IMR-90 (cell line): ENCODE results near the gene LILRB2. TPM values are rescaled to one million over a fixed set of nuclear protein-coding genes. Genes with fewer than 3 reads are reported as not detected.

Experiments used
- ATAC-seq: fragments of 200-7000 bp; cut with Tn5 transposase; 2 replicates; pipeline ENCODE4 v1.9.1; 2020; ENCODE audit warnings: low read depth, mild to moderate bottlenecking, moderate library complexity
- BruUV-seq: library from RNA; stranded (reverse); fragments of 400-500 nt; replicated peaks from 2 replicates; lab custom pipeline; 2021; lab: Mats Ljungman, UMichigan
- CTCF ChIA-PET: fragments of 300-600 bp; formaldehyde crosslinking; extraction: SDS; loops from one replicate; lab custom pipeline; 2021; ENCODE audit warnings: antibody characterized with exemption; lab: Yijun Ruan, JAX
- POLR2A ChIA-PET: fragments of 300-600 bp; sonication (Branson Sonifier 250); formaldehyde crosslinking; loops from one replicate; lab custom pipeline; 2022; ENCODE audit warnings: antibody characterized with exemption; ENCODE audit not compliant: unreplicated experiment; lab: Charles Lee
- DNase-seq: peaks from one replicate; pipeline ENCODE4 v3.0.0; 2013
- H2AFZ ChIP-seq: replicated peaks from 2 replicates; pipeline ENCODE3; 2013; ENCODE audit warnings: low read length, mild to moderate bottlenecking; ENCODE audit not compliant: poor library complexity
- H2AK5ac ChIP-seq: 2 replicates; pipeline ENCODE4 v1.6.1; 2013; ENCODE audit warnings: low read depth, low read length, inconsistent platforms
- H2AK9ac ChIP-seq: replicated peaks from 2 replicates; pipeline ENCODE3; 2013; ENCODE audit warnings: mild to moderate bottlenecking, low read depth, low read length, moderate library complexity; ENCODE audit not compliant: poor library complexity
- H2BK120ac ChIP-seq: 2 replicates; pipeline ENCODE4 v1.6.1; 2013; ENCODE audit warnings: low read depth, low read length, inconsistent platforms
- H2BK15ac ChIP-seq: 3 replicates; pipeline ENCODE4 v1.6.1; 2013; ENCODE audit warnings: low read depth, low read length, inconsistent platforms
- H2BK20ac ChIP-seq: 2 replicates; pipeline ENCODE4 v1.6.1; 2013; ENCODE audit warnings: low read depth, mild to moderate bottlenecking, inconsistent platforms, low read length, moderate library complexity
- H2BK5ac ChIP-seq: 2 replicates; pipeline ENCODE4 v1.6.1; 2013; ENCODE audit warnings: mild to moderate bottlenecking, low read depth, low read length, inconsistent platforms; ENCODE audit not compliant: poor library complexity, severe bottlenecking
- H3K14ac ChIP-seq: replicated peaks from 2 replicates; pipeline ENCODE4 v1.6.1; 2013; ENCODE audit warnings: low read depth, low read length, inconsistent platforms
- H3K18ac ChIP-seq: 2 replicates; pipeline ENCODE4 v1.6.1; 2013; ENCODE audit warnings: low read depth, low read length, control low read depth
- H3K23ac ChIP-seq: 2 replicates; pipeline ENCODE4 v1.6.1; 2013; ENCODE audit warnings: low read depth, low read length, inconsistent platforms
- H3K27ac ChIP-seq: 2 replicates; pipeline ENCODE4 v1.5.1; 2013; ENCODE audit warnings: mild to moderate bottlenecking, control low read depth, low read length; ENCODE audit not compliant: insufficient read depth
- H3K27me3 ChIP-seq: 2 replicates; pipeline ENCODE4 v1.6.1; 2013; ENCODE audit warnings: low read length; ENCODE audit not compliant: control insufficient read depth, insufficient read depth
- H3K36me3 ChIP-seq: 2 replicates; pipeline ENCODE4 v1.6.1; 2013; ENCODE audit warnings: low read length, mixed read lengths; ENCODE audit not compliant: control insufficient read depth, insufficient read depth
- H3K4ac ChIP-seq: 2 replicates; pipeline ENCODE4 v1.6.1; 2013; ENCODE audit warnings: low read depth, low read length, inconsistent platforms
- H3K4me1 ChIP-seq: 2 replicates; pipeline ENCODE4 v1.6.1; 2013; ENCODE audit warnings: low read length, mixed read lengths; ENCODE audit not compliant: control insufficient read depth, insufficient read depth
- H3K4me2 ChIP-seq: 2 replicates; pipeline ENCODE4 v1.6.1; 2013; ENCODE audit warnings: low read depth, mild to moderate bottlenecking, control low read depth, low read length, moderate library complexity
- H3K4me3 ChIP-seq: 2 replicates; pipeline ENCODE4 v1.5.1; 2013; ENCODE audit warnings: low read depth, mild to moderate bottlenecking, control low read depth, low read length, moderate library complexity; ENCODE audit not compliant: insufficient read depth
- H3K56ac ChIP-seq: 2 replicates; pipeline ENCODE4 v1.6.1; 2013; ENCODE audit warnings: low read length, inconsistent platforms; ENCODE audit not compliant: insufficient read depth; ENCODE audit errors: extremely low read depth
- H3K79me1 ChIP-seq, 2 experiments: 2 replicates each; pipeline ENCODE4 v1.6.1; 2013; ENCODE audit warnings: low read length in 2 of 2, inconsistent platforms in 1 of 2, low read depth in 1 of 2
- H3K9ac ChIP-seq: 2 replicates; pipeline ENCODE4 v1.6.1; 2013; ENCODE audit warnings: low read depth, low read length, control low read depth
- H3K9me1 ChIP-seq: 2 replicates; pipeline ENCODE4 v1.6.1; 2013; ENCODE audit warnings: low read length, inconsistent platforms; ENCODE audit not compliant: insufficient read depth
- H3K9me3 ChIP-seq: 2 replicates; pipeline ENCODE4 v1.6.1; 2013; ENCODE audit warnings: low read length; ENCODE audit not compliant: control insufficient read depth, insufficient read depth
- H4K20me1 ChIP-seq: 2 replicates; pipeline ENCODE4 v1.6.1; 2013; ENCODE audit warnings: low read length, inconsistent platforms; ENCODE audit not compliant: insufficient read depth
- H4K5ac ChIP-seq: 2 replicates; pipeline ENCODE4 v1.6.1; 2013; ENCODE audit warnings: mild to moderate bottlenecking, low read depth, low read length, control low read depth
- H4K8ac ChIP-seq, 2 experiments: 2 replicates each; pipeline ENCODE4 v1.6.1; 2013; ENCODE audit warnings: low read depth in 2 of 2, low read length in 2 of 2, control low read depth in 1 of 2, inconsistent platforms in 1 of 2
- H4K91ac ChIP-seq: 2 replicates; pipeline ENCODE4 v1.6.1; 2013; ENCODE audit warnings: low read depth, low read length, inconsistent platforms; ENCODE audit not compliant: insufficient read depth
- BHLHE40 ChIP-seq: fragments of 150-350 bp; IDR thresholded peaks from 2 replicates; pipeline ENCODE4 v1.6.1; 2016; ENCODE audit warnings: mild to moderate bottlenecking, low read depth, low read length
- CEBPB ChIP-seq: IDR thresholded peaks from 2 replicates; pipeline ENCODE4 v1.6.1; 2012; ENCODE audit warnings: low read depth, low read length, improper control_type of control experiment
- CHD1 ChIP-seq: IDR thresholded peaks from 2 replicates; pipeline ENCODE4 v1.6.1; 2012; ENCODE audit warnings: low read depth, low read length, improper control_type of control experiment
- FOS ChIP-seq: fragments of 150-350 bp; IDR thresholded peaks from 2 replicates; pipeline ENCODE4 v1.6.1; 2016; ENCODE audit warnings: low read depth, low read length
- MAFK ChIP-seq: IDR thresholded peaks from 2 replicates; pipeline ENCODE4 v1.6.1; 2012; ENCODE audit warnings: low read depth, low read length, improper control_type of control experiment
- MAZ ChIP-seq: IDR thresholded peaks from 2 replicates; pipeline ENCODE4 v1.6.1; 2012; ENCODE audit warnings: low read depth, mild to moderate bottlenecking, low read length, improper control_type of control experiment, moderate library complexity, borderline replicate concordance
- MXI1 ChIP-seq: IDR thresholded peaks from 2 replicates; pipeline ENCODE4 v1.6.1; 2012; ENCODE audit warnings: low read depth, mild to moderate bottlenecking, low read length, moderate library complexity, borderline replicate concordance
- NFE2L2 ChIP-seq: fragments of 150-350 bp; IDR thresholded peaks from 2 replicates; pipeline ENCODE4 v1.6.1; 2016; ENCODE audit warnings: low read depth, mild to moderate bottlenecking, low read length
- POLR2A ChIP-seq: IDR thresholded peaks from 2 replicates; pipeline ENCODE4 v1.6.1; 2012; ENCODE audit warnings: mild to moderate bottlenecking, low read depth, low read length
- RAD21 ChIP-seq: IDR thresholded peaks from 2 replicates; pipeline ENCODE4 v1.6.1; 2012; ENCODE audit warnings: low read length, improper control_type of control experiment
- RCOR1 ChIP-seq: IDR thresholded peaks from 2 replicates; pipeline ENCODE4 v1.6.1; 2012; ENCODE audit warnings: mild to moderate bottlenecking, low read length, improper control_type of control experiment; ENCODE audit not compliant: insufficient replicate concordance
- RFX5 ChIP-seq: IDR thresholded peaks from 2 replicates; pipeline ENCODE4 v1.8.0; 2012; ENCODE audit warnings: low read depth, mild to moderate bottlenecking, low read length, moderate library complexity
- SMC3 ChIP-seq: fragments of 150-350 bp; IDR thresholded peaks from 2 replicates; pipeline ENCODE4 v1.6.1; 2016; ENCODE audit warnings: low read depth, mild to moderate bottlenecking, antibody characterized with exemption, low read length, moderate library complexity
- WGBS, 2 experiments: methylation state at CpG; one replicate each; pipeline versions ENCODE4 v1.1.5 to v1.1.7; 2013; ENCODE audit warnings: missing lambda C conversion rate in 2 of 2; ENCODE audit not compliant: insufficient read length in 1 of 2; ENCODE audit errors: extremely low coverage in 2 of 2; 5-methylcytosine and 5-hydroxymethylcytosine counted together
- dilution Hi-C: fragments of 300-500 bp; cut with HindIII; formaldehyde crosslinking; loops from one replicate; pipeline ENCODE4 v1.14.3; 2018; ENCODE audit warnings: low sequenced_read_pairs; ENCODE audit not compliant: unreplicated experiment
- in situ Hi-C: fragments of 300-500 bp; cut with MboI; formaldehyde crosslinking; loops from 3 replicates; pipeline ENCODE4 v1.14.3; 2019; ENCODE audit warnings: low sequenced_read_pairs, inconsistent platforms, mixed read lengths
- intact Hi-C: fragments of 100-400 bp; cut with micrococcal nuclease; formaldehyde crosslinking; loops from 2 replicates; pipeline ENCODE4 v1.10.0; 2022
- polyA plus RNA-seq, 3 experiments: library from polyadenylated mRNA; depleted of rRNA; stranded (reverse); fragments of >200 nt; gene quantifications; 2 replicates each; pipeline ENCODE4 v1.2.3, GENCODE V29; 2012; ENCODE audit warnings: low replicate concordance in 1 of 3
- total RNA-seq: library from RNA; depleted of rRNA; stranded (reverse); fragments of >200 nt; gene quantifications from 2 replicates; pipeline ENCODE4 v1.2.3, GENCODE V29; 2012
- TF ChIP-seq, protein P1 (sequence below): conservative IDR thresholded peaks from 2 replicates; pipeline ENCODE4 v1.5.1; 2012; ENCODE audit warnings: mild to moderate bottlenecking, low read depth, low read length, improper control_type of control experiment
- TF ChIP-seq, protein P2 (sequence below): fragments of 150-350 bp; IDR thresholded peaks from 2 replicates; pipeline ENCODE4 v1.6.1; 2017; ENCODE audit warnings: mild to moderate bottlenecking, antibody characterized with exemption, low read length, low read depth
- TF ChIP-seq, protein P3 (sequence below): fragments of 150-350 bp; IDR thresholded peaks from 2 replicates; pipeline ENCODE4 v1.6.1; 2016; ENCODE audit warnings: low read depth, mild to moderate bottlenecking, low read length, moderate library complexity, borderline replicate concordance

The LILRB2 gene
- total and polyA plus RNA-seq, 2 of the 4 experiments (the other 2 are of a cell fraction), result not detected

DNA sequence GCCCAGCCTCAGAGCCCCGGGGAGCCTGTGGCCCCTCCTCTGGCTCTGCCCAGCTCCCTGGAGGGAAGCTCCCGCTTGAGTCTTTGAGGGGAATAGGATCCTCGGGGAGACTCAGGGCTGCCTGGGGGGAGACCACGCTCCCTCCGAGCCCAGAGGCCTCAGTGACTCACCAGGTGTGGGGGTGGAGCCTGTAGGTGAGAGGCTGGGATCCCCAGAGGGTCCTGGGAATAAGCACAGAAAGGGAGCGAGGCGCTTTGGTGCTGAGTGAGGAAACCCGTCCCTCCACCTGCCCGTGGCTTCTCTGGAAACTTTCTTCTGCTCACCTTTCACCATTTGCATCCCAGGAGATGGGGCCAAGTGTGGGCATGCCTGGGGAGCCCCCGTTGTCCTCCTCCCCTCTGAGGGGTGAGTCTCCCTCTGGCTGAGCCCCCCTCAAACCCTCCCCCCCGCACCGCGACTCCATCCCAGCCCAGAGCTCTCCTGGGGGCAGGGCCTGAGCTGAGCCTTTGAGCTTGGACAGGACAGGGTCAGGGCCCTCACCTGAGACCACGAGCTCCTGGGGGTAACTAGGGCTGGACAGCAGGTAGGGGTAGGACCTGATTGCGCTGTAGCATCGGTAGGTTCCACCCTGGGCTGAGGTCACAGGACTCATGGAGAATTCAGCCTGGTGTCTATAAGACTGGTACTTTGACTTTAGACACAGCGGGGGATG lies 26.6 kb downstream of the LILRB2 start:
- intact Hi-C loops, result no loop called here
- H2BK20ac ChIP-seq, result no peak overlapping the region
- no peaks in the 10 kb centered on the region for H3K4me1 ChIP-seq
- H4K5ac ChIP-seq, result no peak overlapping the region
- no peak overlapping the region for H3K18ac ChIP-seq
- BruUV-seq, result no TSS peak
- no peak overlapping the region for H2AK9ac ChIP-seq
- H3K9me1 ChIP-seq, result no peaks in the 10 kb centered on the region
- no peak for ATAC-seq
- H3K9me3 ChIP-seq, result no peaks in the 10 kb centered on the region
- peaks cover 18% of the 10 kb centered on the region for H3K27me3 ChIP-seq
- no peak overlapping the region for H3K4ac ChIP-seq
- no peak overlapping the region for H2BK5ac ChIP-seq
- H3K36me3 ChIP-seq, result no peaks in the 10 kb centered on the region
- no peak overlapping the region for H3K9ac ChIP-seq
- H2BK15ac ChIP-seq, result no peak overlapping the region
- no peak overlapping the region for H2AFZ ChIP-seq
- H3K23ac ChIP-seq, result no peak overlapping the region
- H3K4me2 ChIP-seq, result no peak overlapping the region
- H4K8ac ChIP-seq, result no peak overlapping the region
- dilution Hi-C loops, result no loop called here
- no peak overlapping the region for H2AK5ac ChIP-seq
- in situ Hi-C loops, result no loop called here
- TF ChIP-seq, protein P1, sequence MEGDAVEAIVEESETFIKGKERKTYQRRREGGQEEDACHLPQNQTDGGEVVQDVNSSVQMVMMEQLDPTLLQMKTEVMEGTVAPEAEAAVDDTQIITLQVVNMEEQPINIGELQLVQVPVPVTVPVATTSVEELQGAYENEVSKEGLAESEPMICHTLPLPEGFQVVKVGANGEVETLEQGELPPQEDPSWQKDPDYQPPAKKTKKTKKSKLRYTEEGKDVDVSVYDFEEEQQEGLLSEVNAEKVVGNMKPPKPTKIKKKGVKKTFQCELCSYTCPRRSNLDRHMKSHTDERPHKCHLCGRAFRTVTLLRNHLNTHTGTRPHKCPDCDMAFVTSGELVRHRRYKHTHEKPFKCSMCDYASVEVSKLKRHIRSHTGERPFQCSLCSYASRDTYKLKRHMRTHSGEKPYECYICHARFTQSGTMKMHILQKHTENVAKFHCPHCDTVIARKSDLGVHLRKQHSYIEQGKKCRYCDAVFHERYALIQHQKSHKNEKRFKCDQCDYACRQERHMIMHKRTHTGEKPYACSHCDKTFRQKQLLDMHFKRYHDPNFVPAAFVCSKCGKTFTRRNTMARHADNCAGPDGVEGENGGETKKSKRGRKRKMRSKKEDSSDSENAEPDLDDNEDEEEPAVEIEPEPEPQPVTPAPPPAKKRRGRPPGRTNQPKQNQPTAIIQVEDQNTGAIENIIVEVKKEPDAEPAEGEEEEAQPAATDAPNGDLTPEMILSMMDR, result no peak
- no peak for TF ChIP-seq BHLHE40
- TF ChIP-seq MAZ, result no peak
- no peak for TF ChIP-seq SMC3
- TF ChIP-seq MAFK, result no peak
- TF ChIP-seq CEBPB, result no peak
- TF ChIP-seq RFX5, result no peak
- TF ChIP-seq CHD1, result no peak
- no peak for TF ChIP-seq MXI1
- no peak for TF ChIP-seq FOS
- no peak for TF ChIP-seq RCOR1
- TF ChIP-seq, protein P2, sequence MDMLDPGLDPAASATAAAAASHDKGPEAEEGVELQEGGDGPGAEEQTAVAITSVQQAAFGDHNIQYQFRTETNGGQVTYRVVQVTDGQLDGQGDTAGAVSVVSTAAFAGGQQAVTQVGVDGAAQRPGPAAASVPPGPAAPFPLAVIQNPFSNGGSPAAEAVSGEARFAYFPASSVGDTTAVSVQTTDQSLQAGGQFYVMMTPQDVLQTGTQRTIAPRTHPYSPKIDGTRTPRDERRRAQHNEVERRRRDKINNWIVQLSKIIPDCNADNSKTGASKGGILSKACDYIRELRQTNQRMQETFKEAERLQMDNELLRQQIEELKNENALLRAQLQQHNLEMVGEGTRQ, result no peak
- TF ChIP-seq, protein P3, sequence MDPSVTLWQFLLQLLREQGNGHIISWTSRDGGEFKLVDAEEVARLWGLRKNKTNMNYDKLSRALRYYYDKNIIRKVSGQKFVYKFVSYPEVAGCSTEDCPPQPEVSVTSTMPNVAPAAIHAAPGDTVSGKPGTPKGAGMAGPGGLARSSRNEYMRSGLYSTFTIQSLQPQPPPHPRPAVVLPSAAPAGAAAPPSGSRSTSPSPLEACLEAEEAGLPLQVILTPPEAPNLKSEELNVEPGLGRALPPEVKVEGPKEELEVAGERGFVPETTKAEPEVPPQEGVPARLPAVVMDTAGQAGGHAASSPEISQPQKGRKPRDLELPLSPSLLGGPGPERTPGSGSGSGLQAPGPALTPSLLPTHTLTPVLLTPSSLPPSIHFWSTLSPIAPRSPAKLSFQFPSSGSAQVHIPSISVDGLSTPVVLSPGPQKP, result no peak
- TF ChIP-seq NFE2L2, result no peak
- TF ChIP-seq RAD21, result no peak
- no peak for TF ChIP-seq POLR2A
- no peak overlapping the region for H4K91ac ChIP-seq
- H3K14ac ChIP-seq, result no peak overlapping the region
- no peaks in the 10 kb centered on the region for H4K20me1 ChIP-seq
- H3K4me3 ChIP-seq, result no peak overlapping the region
- POLR2A ChIA-PET, result no interaction called here
- CTCF ChIA-PET, result no interaction called here
- H3K27ac ChIP-seq, result no peak overlapping the region
- no peak for DNase-seq
- no peak overlapping the region for H3K56ac ChIP-seq
- no peak overlapping the region for H2BK120ac ChIP-seq
- 100% methylated on average over 1 of the region's 17 CpGs; no CpG with 5 or more reads in 1 of the 2 experiments for WGBS, 2 experiments
- H3K79me1 ChIP-seq, result no peaks in the 10 kb centered on the region
